Measurements from ENCODE around the gene EPM2AIP1.
"Not testable (repeated sequence)": the region's sequence is repeated elsewhere in the genome, so short reads cannot be mapped to it uniquely, and the experiment has no call there.

The EPM2AIP1 gene

GRCh38 chr3:36969085-36969484 is 23.8 kb downstream of the EPM2AIP1 start:
- Histone ChIP-seq H3K27ac (ENCODE audit: low read depth, low read length, severe bottlenecking) (no peak overlapping the region), H3K4me3 (ENCODE audit: extremely low read depth, insufficient read depth, low read length, poor library complexity, severe bottlenecking) (no peak overlapping the region), H3K4me1 (ENCODE audit: control insufficient read depth, insufficient read depth, low read length, poor library complexity, severe bottlenecking) (peaks cover 10% of the 10 kb centered on the region), H3K9me3 (ENCODE audit: control insufficient read depth, low read length) (no peaks in the 10 kb centered on the region), H3K36me3 (ENCODE audit: control insufficient read depth, insufficient read depth, low read length) (no peaks in the 10 kb centered on the region)
- WGBS, 2 experiments (ENCODE audit: insufficient coverage in 2 of 2): 85% methylated on average over 3 of the region's 4 CpGs

GRCh38 chr3:36965440-36965839 is 27.5 kb downstream of the EPM2AIP1 start:
- no peaks in the 10 kb centered on the region for H3K36me3 ChIP-seq (ENCODE audit: control insufficient read depth, insufficient read depth, low read length)
- H3K27ac ChIP-seq (ENCODE audit: low read depth, low read length, severe bottlenecking): no peak overlapping the region
- H3K9me3 ChIP-seq (ENCODE audit: control insufficient read depth, low read length): no peaks in the 10 kb centered on the region
- H3K4me3 ChIP-seq (ENCODE audit: extremely low read depth, insufficient read depth, low read length, poor library complexity, severe bottlenecking): no peak overlapping the region
- H3K4me1 ChIP-seq (ENCODE audit: control insufficient read depth, insufficient read depth, low read length, poor library complexity, severe bottlenecking): peaks cover 9% of the 10 kb centered on the region
- 75 to 92% methylated on average over 2 to 3 of the region's 3 CpGs for WGBS, 2 experiments (ENCODE audit: insufficient coverage in 2 of 2)

DNA sequence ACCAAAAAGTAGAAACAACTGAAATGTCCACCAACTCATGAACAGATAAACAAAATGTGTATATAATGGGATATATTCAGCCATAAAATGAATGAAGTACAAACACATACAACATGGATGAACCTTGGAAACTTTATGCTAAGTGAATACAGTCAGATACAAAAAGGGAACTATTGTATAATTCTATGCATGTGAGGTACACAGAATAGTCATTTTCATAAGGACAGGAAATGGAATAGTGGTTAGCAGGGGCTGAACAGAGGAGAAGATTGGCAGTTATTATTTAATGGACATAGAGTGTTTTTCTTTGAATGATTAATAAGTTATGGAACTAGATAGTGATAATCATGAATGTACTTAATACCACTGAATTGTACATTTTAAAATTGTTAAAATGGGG is 28.1 kb downstream of the EPM2AIP1 start:
- H3K9me3 ChIP-seq (ENCODE audit: control insufficient read depth, low read length): no peaks in the 10 kb centered on the region
- no peak overlapping the region for H3K27ac ChIP-seq (ENCODE audit: low read depth, low read length, severe bottlenecking)
- H3K36me3 ChIP-seq (ENCODE audit: control insufficient read depth, insufficient read depth, low read length): no peaks in the 10 kb centered on the region
- no peak overlapping the region for H3K4me3 ChIP-seq (ENCODE audit: extremely low read depth, insufficient read depth, low read length, poor library complexity, severe bottlenecking)
- H3K4me1 ChIP-seq (ENCODE audit: control insufficient read depth, insufficient read depth, low read length, poor library complexity, severe bottlenecking): peaks cover 2% of the 10 kb centered on the region

- no peak overlapping the region for H3K27ac ChIP-seq (ENCODE audit: low read depth, low read length, severe bottlenecking)
- no peak overlapping the region for H3K4me3 ChIP-seq (ENCODE audit: extremely low read depth, insufficient read depth, low read length, poor library complexity, severe bottlenecking)
- WGBS, 2 experiments (ENCODE audit: insufficient coverage in 2 of 2): no CpG with 5 or more reads among the region's 1 CpG
- no peaks in the 10 kb centered on the region for H3K4me1 ChIP-seq (ENCODE audit: control insufficient read depth, insufficient read depth, low read length, poor library complexity, severe bottlenecking)
- H3K36me3 ChIP-seq (ENCODE audit: control insufficient read depth, insufficient read depth, low read length): no peaks in the 10 kb centered on the region
- no peaks in the 10 kb centered on the region for H3K9me3 ChIP-seq (ENCODE audit: control insufficient read depth, low read length)
Observed at GRCh38 chr3:36964331-36964730, 28.6 kb downstream of the EPM2AIP1 start.

DNA sequence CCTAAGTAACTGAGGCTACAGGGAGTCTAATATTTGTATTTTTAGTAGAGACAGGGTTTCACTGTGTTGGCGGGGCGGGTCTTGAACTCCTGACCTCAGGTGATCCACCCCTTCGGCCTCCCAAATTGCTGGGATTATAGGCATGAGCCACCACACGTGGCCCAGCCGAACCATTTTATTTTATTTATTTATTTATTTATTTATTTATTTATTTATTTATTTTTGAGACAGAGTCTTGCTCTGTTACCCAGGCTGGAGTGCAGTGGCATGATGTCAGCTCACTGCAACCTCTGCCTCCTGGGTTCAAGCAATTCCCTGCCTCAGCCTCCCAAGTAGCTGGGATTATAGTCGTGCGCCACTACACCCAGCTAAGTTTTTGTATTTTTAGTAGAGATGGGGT is 29.9 kb downstream of the EPM2AIP1 start:
- H3K4me3 ChIP-seq (ENCODE audit: extremely low read depth, insufficient read depth, low read length, poor library complexity, severe bottlenecking); H3K4me1 ChIP-seq (ENCODE audit: control insufficient read depth, insufficient read depth, low read length, poor library complexity, severe bottlenecking); H3K9me3 ChIP-seq (ENCODE audit: control insufficient read depth, low read length); H3K36me3 ChIP-seq (ENCODE audit: control insufficient read depth, insufficient read depth, low read length); H3K27ac ChIP-seq (ENCODE audit: low read depth, low read length, severe bottlenecking): not testable (repeated sequence)
- 100% methylated on average over 4 of the region's 7 CpGs; no CpG with 5 or more reads in 1 of the 2 experiments for WGBS, 2 experiments (ENCODE audit: insufficient coverage in 2 of 2)

- Histone ChIP-seq H3K27ac (ENCODE audit: low read depth, low read length, severe bottlenecking) (no peak overlapping the region), H3K36me3 (ENCODE audit: control insufficient read depth, insufficient read depth, low read length) (no peaks in the 10 kb centered on the region), H3K4me3 (ENCODE audit: extremely low read depth, insufficient read depth, low read length, poor library complexity, severe bottlenecking) (no peak overlapping the region), H3K9me3 (ENCODE audit: control insufficient read depth, low read length) (no peaks in the 10 kb centered on the region), H3K4me1 (ENCODE audit: control insufficient read depth, insufficient read depth, low read length, poor library complexity, severe bottlenecking) (no peaks in the 10 kb centered on the region)
- 90% methylated on average over 3 of the region's 4 CpGs; no CpG with 5 or more reads in 1 of the 2 experiments for WGBS, 2 experiments (ENCODE audit: insufficient coverage in 2 of 2)
Observed at GRCh38 chr3:36960502-36960901, 32.4 kb downstream of the EPM2AIP1 start.

- Histone ChIP-seq H3K4me3 (ENCODE audit: extremely low read depth, insufficient read depth, low read length, poor library complexity, severe bottlenecking) (no peak overlapping the region), H3K4me1 (ENCODE audit: control insufficient read depth, insufficient read depth, low read length, poor library complexity, severe bottlenecking) (no peaks in the 10 kb centered on the region), H3K27ac (ENCODE audit: low read depth, low read length, severe bottlenecking) (no peak overlapping the region), H3K36me3 (ENCODE audit: control insufficient read depth, insufficient read depth, low read length) (no peaks in the 10 kb centered on the region), H3K9me3 (ENCODE audit: control insufficient read depth, low read length) (no peaks in the 10 kb centered on the region)
- WGBS, 2 experiments (ENCODE audit: insufficient coverage in 2 of 2): 100% methylated on average over 1 of the region's 2 CpGs; no CpG with 5 or more reads in 1 of the 2 experiments
Observed at GRCh38 chr3:36959821-36960220, 33.1 kb downstream of the EPM2AIP1 start.

- no peak overlapping the region for H3K27ac ChIP-seq (ENCODE audit: low read depth, low read length, severe bottlenecking)
- no peaks in the 10 kb centered on the region for H3K4me1 ChIP-seq (ENCODE audit: control insufficient read depth, insufficient read depth, low read length, poor library complexity, severe bottlenecking)
- no peaks in the 10 kb centered on the region for H3K9me3 ChIP-seq (ENCODE audit: control insufficient read depth, low read length)
- H3K36me3 ChIP-seq (ENCODE audit: control insufficient read depth, insufficient read depth, low read length): no peaks in the 10 kb centered on the region
- WGBS, 2 experiments (ENCODE audit: insufficient coverage in 2 of 2): no CpG with 5 or more reads among the region's 3 CpGs
- no peak overlapping the region for H3K4me3 ChIP-seq (ENCODE audit: extremely low read depth, insufficient read depth, low read length, poor library complexity, severe bottlenecking)
Observed at GRCh38 chr3:36957862-36958686, 34.9 kb downstream of the EPM2AIP1 start.

DNA sequence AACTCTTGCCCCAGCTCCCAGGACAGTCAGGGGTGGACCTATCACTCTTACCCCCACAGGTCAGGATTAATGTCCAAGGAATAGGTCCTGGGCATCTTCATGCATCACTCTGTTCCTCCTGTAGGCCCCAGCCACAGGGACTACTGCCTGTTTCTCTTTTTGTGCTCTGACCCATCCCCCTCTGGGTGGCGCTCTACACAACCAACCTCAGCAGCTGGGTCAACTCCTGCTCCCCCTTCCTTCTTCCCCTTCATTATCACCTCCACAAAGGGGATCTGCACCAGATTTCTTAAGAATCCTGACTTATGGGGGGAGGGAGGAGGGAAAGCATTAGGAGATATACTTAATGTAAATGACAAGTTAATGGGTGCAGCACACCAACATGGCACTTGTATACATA is 35.9 kb downstream of the EPM2AIP1 start:
- no peak overlapping the region for H3K27ac ChIP-seq (ENCODE audit: low read depth, low read length, severe bottlenecking)
- WGBS, 2 experiments (ENCODE audit: insufficient coverage in 2 of 2): no CpG with 5 or more reads among the region's 1 CpG
- H3K4me1 ChIP-seq (ENCODE audit: control insufficient read depth, insufficient read depth, low read length, poor library complexity, severe bottlenecking): no peaks in the 10 kb centered on the region
- no peak overlapping the region for H3K4me3 ChIP-seq (ENCODE audit: extremely low read depth, insufficient read depth, low read length, poor library complexity, severe bottlenecking)
- no peaks in the 10 kb centered on the region for H3K36me3 ChIP-seq (ENCODE audit: control insufficient read depth, insufficient read depth, low read length)
- H3K9me3 ChIP-seq (ENCODE audit: control insufficient read depth, low read length): no peaks in the 10 kb centered on the region

GRCh38 chr3:36956155-36956554 is 36.8 kb downstream of the EPM2AIP1 start:
- H3K4me3 ChIP-seq (ENCODE audit: extremely low read depth, insufficient read depth, low read length, poor library complexity, severe bottlenecking): no peak overlapping the region
- 100% methylated on average over 2 of the region's 3 CpGs; no CpG with 5 or more reads in 1 of the 2 experiments for WGBS, 2 experiments (ENCODE audit: insufficient coverage in 2 of 2)
- no peak overlapping the region for H3K27ac ChIP-seq (ENCODE audit: low read depth, low read length, severe bottlenecking)
- no peaks in the 10 kb centered on the region for H3K9me3 ChIP-seq (ENCODE audit: control insufficient read depth, low read length)
- no peaks in the 10 kb centered on the region for H3K4me1 ChIP-seq (ENCODE audit: control insufficient read depth, insufficient read depth, low read length, poor library complexity, severe bottlenecking)
- H3K36me3 ChIP-seq (ENCODE audit: control insufficient read depth, insufficient read depth, low read length): no peaks in the 10 kb centered on the region

GRCh38 chr3:36954452-36955134 is 38.3 kb downstream of the EPM2AIP1 start:
- H3K4me1 ChIP-seq (ENCODE audit: control insufficient read depth, insufficient read depth, low read length, poor library complexity, severe bottlenecking): no peaks in the 10 kb centered on the region
- no peak overlapping the region for H3K4me3 ChIP-seq (ENCODE audit: extremely low read depth, insufficient read depth, low read length, poor library complexity, severe bottlenecking)
- H3K27ac ChIP-seq (ENCODE audit: low read depth, low read length, severe bottlenecking): no peak overlapping the region
- no peaks in the 10 kb centered on the region for H3K9me3 ChIP-seq (ENCODE audit: control insufficient read depth, low read length)
- H3K36me3 ChIP-seq (ENCODE audit: control insufficient read depth, insufficient read depth, low read length): no peaks in the 10 kb centered on the region

Measured in mesodermal cell (in vitro differentiated cells).